Measurements from ENCODE around the gene RHCG.

- TF ChIP-seq CTCF (IDR thresholded peaks at IDR 0.05; ENCODE audit: low read length) (no peak), EZH2 (optimal IDR thresholded peaks at IDR 0.05; ENCODE audit: low read depth, low read length) (no peak)
Observed at GRCh38 chr15:89463113-89463512, 33.3 kb downstream of the RHCG start.
